GM23248 (cell line): ENCODE measurements around the gene MMP17.

ENCODE experiments used
- EZH2 ChIP-seq: fragments of 200-600 bp; sonication (generic); IDR thresholded peaks from 2 replicates; pipeline ENCODE4 v1.6.1; 2018; ENCODE audit warnings: antibody characterized with exemption, mild to moderate bottlenecking; ENCODE audit not compliant: insufficient read depth, poor library complexity, severe bottlenecking
- EZH2phosphoT487 ChIP-seq: fragments of 200-600 bp; sonication (generic); IDR thresholded peaks from 2 replicates; pipeline ENCODE4 v1.6.1; 2018; ENCODE audit warnings: antibody characterized with exemption, moderate library complexity, mild to moderate bottlenecking, low read depth; ENCODE audit not compliant: insufficient read depth

DNA sequence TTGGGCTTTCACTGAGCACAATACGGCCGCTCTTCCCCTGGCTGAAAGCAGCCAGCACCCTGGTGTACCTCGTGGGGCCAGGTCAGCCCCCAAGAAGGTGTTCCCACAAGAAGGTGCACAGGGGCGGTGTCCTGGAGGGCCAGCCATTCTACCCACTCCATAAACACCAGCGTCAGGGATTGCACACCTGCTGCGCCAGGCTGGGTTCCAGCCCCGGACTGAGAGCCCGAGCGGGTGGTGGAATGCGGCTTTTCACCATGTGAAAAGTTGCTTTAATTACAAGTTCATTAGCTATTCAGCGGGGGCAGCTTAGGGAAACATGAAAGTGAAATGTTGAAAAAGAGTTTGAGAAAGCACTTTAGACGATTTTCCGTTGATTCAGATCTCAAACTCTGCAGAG is 17.5 kb upstream of the MMP17 start:
- TF ChIP-seq EZH2phosphoT487 (no peak), EZH2 (no peak)
